Prostate gland (tissue), 2 donors: ENCODE measurements around the gene XRN2.

Source experiments
- POLR2AphosphoS5 ChIP-seq: sonication (generic); formaldehyde crosslinking; IDR thresholded peaks from one replicate; pipeline ENCODE4 v1.6.1; 2017; ENCODE audit warnings: antibody characterized with exemption
- TF ChIP-seq, protein P1 (sequence below), 4 experiments: fragments of 200-600 bp in 2 of 4; fragments of 450-650 bp in 2 of 4; sonication (generic) in 2 of 4; IDR thresholded peaks; 1 replicate in 3 of 4; 2 replicates in 1 of 4; pipeline ENCODE4 v1.5.1; 2016 to 2019; ENCODE audit warnings: antibody characterized with exemption in 4 of 4, mild to moderate bottlenecking in 2 of 4, moderate library complexity in 2 of 4

DNA sequence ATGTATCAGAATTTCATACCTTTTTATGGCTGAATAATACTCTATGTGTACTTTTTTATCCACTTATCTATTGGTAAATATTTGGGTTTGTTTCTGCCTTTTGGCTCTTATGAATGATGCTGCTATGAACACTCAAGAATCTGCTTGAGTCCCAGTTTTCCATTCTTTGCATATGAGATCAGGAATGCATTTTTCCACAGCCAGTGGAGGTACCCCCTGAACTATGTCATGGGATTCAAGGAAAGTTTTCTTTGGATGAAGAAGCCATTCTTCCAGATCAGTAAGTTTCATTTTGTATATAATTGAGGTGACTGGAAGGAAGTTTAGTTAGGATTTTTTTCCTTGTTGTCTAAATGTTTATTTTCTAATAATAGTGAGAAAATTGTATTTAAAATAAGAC, 53.3 kb downstream of the XRN2 start:
- TF ChIP-seq, protein P1, sequence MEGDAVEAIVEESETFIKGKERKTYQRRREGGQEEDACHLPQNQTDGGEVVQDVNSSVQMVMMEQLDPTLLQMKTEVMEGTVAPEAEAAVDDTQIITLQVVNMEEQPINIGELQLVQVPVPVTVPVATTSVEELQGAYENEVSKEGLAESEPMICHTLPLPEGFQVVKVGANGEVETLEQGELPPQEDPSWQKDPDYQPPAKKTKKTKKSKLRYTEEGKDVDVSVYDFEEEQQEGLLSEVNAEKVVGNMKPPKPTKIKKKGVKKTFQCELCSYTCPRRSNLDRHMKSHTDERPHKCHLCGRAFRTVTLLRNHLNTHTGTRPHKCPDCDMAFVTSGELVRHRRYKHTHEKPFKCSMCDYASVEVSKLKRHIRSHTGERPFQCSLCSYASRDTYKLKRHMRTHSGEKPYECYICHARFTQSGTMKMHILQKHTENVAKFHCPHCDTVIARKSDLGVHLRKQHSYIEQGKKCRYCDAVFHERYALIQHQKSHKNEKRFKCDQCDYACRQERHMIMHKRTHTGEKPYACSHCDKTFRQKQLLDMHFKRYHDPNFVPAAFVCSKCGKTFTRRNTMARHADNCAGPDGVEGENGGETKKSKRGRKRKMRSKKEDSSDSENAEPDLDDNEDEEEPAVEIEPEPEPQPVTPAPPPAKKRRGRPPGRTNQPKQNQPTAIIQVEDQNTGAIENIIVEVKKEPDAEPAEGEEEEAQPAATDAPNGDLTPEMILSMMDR (IDR thresholded peaks at IDR 0.05): no peak
- TF ChIP-seq POLR2AphosphoS5: no peak
